NCI-H526 treated with DMSO at 0.1 percent for 48 hours (cell line): Measurements from ENCODE around the gene POMT2.

Source experiments
- DNase-seq: peaks from one replicate; lab custom pipeline; 2025; lab: John Stamatoyannopoulos, UW

The POMT2 gene

DNA sequence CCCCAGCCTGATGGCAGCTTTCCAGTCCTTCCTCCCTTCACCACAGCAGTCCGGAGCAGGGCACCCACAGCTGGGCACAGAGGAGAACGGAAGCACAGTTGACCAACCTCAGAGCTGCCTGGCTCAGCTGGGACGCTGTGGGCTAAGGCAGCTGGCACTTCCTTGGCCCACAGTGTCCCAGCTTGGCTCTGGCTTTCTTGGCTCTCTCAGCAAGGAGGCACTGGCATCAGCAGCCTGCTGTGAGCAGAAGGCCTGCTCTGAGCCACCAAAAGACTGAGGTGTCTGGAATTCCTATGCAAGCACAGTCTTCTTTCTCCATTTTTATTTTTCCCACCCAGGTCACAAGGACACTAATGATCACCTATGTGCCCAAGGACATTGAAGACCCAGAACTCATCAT is 82.3 kb downstream of the POMT2 start:
- DNase-seq: no peak

DNA sequence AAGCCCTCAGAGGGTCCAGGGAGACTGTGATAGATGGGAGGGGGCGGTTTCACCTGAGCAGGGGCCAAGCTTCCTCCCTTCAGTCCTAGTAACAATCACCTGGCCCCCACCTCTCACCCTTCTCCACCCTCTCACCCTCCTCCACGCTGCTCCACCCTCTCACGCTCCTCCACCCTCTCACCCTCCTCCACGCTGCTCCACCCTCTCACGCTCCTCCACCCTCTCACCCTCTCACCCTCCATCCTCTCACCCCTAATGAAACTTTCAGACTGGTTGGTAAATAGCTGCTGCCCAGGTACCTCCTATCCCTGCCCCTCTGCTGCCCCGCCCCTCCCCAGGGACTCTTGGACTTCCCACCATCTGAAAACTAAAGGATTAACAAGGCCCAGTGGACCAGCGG is 83.9 kb downstream of the POMT2 start:
- no peak for DNase-seq

DNA sequence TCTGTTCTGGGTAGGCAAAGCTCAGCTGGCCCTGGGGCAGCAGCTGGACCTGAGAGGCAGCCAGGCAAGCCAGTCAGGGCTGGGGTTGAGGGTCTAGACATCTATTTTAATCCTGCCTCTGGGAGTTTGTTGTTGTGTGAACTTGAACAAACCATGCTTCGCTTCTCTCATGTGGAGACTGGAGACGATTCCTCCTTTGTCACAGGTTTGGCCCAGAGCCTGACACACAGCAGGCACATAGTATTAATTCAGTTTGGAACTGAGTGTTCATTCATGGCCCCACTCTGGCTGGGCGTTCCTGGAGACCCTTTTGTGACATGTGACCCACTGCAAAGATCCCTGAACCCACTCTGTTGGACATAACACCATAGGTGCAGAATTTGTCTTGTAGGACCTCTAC is 89.0 kb downstream of the POMT2 start:
- no peak for DNase-seq

DNA sequence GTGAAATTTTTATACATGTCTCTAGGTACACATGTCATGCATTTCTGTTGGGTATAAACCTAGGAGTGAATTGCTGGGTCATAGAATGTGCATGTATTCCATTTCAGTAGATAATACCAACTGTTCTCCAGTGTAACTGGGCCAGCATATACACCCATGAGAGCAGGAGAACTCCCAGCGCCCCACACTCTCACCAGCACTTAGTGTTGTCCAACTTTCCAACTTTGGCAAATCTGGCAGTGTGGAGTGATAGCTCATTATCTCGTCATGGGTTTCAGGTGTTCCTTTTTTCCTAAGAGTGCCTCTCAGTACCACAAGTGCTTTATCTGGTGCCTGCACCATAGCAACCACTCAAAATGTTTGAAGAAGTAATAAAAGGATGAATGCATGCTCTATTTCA is 89.8 kb downstream of the POMT2 start:
- no peak for DNase-seq

DNA sequence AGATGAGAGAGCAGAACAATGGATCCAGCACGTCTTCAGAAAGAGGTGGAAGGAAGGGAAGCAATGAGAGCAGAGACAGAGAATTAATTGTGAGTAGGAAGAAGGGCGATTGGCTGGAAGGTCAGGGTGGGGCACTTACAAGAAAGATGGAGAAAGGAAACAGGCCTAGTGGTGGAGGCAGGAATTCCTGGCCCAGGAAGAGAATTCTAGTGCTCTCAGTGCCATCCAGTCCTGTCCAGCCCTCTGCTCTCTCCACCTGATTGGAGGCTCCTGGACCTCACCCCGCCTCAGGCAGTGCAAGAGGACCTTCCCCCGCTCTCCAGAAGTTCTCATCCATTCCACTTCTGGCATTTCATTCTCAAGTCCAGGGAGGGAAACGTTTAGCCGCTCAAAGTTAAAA is 92.6 kb downstream of the POMT2 start:
- DNase-seq: no peak

DNA sequence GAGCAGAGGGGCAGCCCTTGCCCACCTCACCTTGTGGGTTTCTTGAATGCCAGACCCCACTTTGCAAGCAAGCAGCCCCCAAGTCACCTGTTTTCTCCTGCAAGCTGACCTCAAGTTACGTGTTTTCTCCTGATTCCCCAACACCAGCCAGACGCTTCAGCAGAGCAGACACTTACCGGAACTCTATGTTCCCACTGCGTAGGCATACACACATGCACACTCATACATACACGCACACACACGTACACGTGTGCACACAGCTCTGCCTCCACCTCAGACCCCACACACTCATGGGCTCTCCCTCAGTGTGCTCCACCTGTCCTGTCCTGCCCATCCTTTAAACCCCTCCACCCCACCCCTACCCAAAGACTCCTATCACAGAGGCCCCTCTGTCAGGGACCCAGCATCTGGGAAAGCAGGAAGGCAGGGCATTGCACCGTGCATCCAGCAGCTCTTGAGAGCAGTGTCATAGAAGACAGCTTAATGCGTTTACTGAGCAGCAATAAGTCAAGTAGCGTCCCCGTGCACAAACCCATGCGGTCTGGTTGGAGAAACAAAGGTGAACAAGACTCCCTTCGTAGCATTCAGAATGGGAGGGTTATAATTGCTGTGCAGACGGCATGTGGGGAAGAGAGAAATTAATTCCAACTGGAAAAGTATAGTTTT is 94.7 kb downstream of the POMT2 start:
- no peak for DNase-seq

DNA sequence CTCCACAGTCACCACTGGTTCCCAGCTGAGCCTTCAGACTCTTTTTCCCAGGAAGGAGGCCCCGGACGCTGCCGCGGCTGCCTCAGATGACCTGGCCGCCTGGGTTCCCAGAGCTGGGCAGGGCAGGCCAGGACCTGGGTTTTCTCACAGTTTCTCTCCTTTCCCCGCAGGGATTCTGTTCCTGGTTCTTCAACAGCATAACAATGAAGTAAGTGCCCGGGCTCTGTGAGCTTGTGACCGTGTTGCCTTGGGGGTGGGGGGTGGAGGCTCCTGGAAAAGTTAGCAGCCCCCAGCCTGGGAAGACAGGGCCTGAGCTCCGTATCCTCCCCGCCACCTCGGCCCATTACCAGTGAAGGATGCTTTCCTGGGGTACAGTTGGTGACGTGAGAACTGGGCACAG is 95.4 kb downstream of the POMT2 start:
- DNase-seq: no peak
